ENCODE data around the gene WDR49.

WDR49 gene

DNA sequence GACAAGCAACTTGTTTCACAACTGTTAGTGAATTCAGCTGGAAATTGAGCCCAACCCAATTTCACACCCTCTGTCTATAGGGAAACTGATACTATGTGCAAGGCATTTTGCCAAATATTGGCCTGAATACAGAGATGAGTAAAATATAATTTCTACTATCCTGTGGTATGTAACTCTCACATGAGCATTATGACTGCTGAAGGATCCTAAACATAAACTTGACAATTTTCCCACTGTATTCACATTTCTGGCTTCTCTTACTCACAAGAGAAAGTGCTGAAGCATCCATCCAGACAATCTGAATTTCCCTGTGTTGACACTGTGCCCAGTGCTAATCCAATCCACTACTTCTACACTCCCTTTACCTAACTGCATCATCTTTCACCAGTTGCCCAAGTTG lies 208.3 kb downstream of the WDR49 start:
- TF ChIP-seq ZNF274 (IDR thresholded peaks at IDR 0.05; ENCODE audit: low read depth, low read length): no peak
- H3K4me3 ChIP-seq (ENCODE audit: low read length): no peak overlapping the region

GRCh38 chr3:167441256-167441655 lies 212.5 kb downstream of the WDR49 start:
- no peak overlapping the region for H3K4me3 ChIP-seq (ENCODE audit: low read length)
- no peak for TF ChIP-seq ZNF274 (IDR thresholded peaks at IDR 0.05; ENCODE audit: low read depth, low read length)

DNA sequence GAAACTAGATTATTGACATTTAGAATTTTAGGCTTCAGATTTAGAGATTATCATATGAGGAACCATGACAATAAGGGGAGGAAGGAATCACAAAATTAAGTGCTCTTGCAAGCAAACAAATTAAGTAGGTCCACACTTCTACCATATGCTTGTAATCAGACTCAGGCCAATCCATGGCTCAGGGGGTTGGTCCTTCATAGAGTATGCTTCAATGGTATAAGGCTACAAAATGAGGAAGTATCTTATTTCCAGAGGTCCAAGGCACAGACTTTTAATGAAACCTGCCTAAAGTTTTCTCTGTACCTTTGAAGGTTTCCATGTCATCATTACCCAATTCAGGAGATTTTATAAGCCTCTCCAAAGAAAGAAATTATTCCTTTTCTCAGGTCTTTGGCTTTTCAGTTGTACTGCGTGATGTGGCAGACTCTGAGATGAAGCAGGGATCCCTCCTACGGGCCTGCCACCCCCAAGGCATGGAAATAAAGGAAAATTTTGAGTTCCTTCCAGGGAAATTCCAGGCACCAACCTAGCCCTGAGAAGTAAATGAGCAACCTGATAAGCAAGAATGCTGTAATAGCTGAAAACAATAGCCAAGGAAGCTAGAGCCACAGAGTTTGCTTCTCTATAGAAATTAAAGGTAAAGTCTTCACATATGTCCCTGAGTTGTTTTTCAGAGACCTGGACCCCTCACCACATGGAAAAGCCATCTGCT lies 216.2 kb downstream of the WDR49 start:
- TF ChIP-seq ZNF274 (IDR thresholded peaks at IDR 0.05; ENCODE audit: low read depth, low read length): no peak
- H3K4me3 ChIP-seq (ENCODE audit: low read length): no peak overlapping the region
